ENCODE data around the gene SYT9. TPM values are rescaled to one million over a fixed set of nuclear protein-coding genes. Genes with fewer than 3 reads are reported as not detected.

Gene SYT9
- total RNA-seq, 1 donor from 2014 or later, result 0.18 TPM

DNA sequence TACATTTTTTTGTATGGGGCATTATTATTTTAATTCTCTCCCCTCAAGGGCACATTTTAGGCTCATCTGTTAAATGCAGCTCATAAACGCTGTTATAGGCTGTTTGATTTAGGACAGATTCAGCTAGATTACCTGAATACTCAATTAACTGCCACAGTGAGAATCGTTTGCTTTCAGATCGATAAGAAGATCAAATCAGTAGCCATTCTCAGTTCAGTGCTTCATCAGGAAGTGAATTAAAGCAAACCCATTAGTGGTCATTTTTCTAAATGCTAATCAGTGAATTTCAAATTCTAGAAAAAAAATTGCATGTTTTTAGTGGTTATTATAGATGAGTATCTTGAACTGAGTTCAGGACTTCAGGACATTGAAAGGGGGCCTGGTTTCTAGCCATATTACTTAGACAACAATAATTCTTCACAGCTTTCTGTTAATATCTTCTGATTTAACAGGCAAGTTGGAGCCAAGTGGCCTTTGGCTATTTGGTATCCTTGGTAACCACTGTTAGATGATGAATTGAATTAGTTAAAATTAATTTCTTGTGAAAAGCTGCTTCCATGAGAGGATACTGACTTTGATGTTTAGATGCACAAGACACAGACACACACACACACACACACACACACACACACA lies 18.6 kb downstream of the SYT9 start:
- Histone ChIP-seq H3K4me3 (no peak overlapping the region), H3K4me1 (no peaks in the 10 kb centered on the region), H3K27me3 (ENCODE audit: low read depth) (no peaks in the 10 kb centered on the region), H3K36me3 (no peaks in the 10 kb centered on the region), H3K9me3 (no peaks in the 10 kb centered on the region), H3K27ac (no peak overlapping the region)
- no peak for ATAC-seq
- intact Hi-C loops (cut with DNase I), result no loop called here
- TF ChIP-seq, protein P1, sequence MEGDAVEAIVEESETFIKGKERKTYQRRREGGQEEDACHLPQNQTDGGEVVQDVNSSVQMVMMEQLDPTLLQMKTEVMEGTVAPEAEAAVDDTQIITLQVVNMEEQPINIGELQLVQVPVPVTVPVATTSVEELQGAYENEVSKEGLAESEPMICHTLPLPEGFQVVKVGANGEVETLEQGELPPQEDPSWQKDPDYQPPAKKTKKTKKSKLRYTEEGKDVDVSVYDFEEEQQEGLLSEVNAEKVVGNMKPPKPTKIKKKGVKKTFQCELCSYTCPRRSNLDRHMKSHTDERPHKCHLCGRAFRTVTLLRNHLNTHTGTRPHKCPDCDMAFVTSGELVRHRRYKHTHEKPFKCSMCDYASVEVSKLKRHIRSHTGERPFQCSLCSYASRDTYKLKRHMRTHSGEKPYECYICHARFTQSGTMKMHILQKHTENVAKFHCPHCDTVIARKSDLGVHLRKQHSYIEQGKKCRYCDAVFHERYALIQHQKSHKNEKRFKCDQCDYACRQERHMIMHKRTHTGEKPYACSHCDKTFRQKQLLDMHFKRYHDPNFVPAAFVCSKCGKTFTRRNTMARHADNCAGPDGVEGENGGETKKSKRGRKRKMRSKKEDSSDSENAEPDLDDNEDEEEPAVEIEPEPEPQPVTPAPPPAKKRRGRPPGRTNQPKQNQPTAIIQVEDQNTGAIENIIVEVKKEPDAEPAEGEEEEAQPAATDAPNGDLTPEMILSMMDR (IDR thresholded peaks at IDR 0.05), result no peak
- no peak for DNase-seq

DNA sequence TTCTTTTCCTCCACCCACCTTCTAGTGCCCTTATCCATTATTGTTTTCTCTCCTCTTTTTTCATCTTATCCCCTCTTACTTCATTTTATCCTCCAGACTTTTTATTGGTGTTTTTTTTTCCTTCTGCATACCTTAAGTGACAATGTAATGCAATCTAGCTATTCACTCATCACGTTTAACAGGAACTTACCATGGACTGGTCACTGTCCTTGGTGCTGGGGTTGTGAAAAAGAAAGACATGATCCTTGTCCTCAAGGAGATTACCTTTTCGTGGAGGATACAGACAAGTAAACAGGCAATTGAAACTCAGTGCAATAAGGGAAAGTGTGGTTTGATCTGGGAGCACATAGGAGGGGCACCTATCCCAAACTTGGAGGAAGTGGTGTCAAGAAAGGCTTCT lies 20.7 kb downstream of the SYT9 start:
- no peak for DNase-seq
- Histone ChIP-seq H3K4me1 (no peaks in the 10 kb centered on the region), H3K4me3 (no peak overlapping the region), H3K36me3 (no peaks in the 10 kb centered on the region), H3K27me3 (ENCODE audit: low read depth) (no peaks in the 10 kb centered on the region), H3K9me3 (no peaks in the 10 kb centered on the region), H3K27ac (no peak overlapping the region)
- ATAC-seq, result no peak
- TF ChIP-seq, protein P1 (IDR thresholded peaks at IDR 0.05), result no peak
- intact Hi-C loops (cut with DNase I), result no loop called here

DNA sequence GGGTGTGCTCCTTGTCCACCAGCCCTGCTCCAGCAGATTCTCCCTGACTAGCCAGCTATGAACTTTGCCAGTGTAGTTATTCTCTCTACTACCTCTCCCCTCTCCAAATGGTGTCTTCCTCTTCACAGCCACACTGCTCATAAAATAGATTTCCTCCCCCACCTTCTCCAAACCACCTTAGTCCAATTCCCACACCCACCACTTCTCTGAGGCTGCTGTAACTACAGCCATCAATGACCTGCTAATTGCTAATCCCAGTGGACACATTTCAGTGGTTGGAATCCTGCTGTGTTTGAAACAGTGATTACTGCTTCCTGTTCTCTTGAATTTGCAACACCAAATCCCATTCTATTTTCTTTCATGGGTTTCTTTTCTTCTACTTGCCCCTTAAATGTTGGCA lies 23.4 kb downstream of the SYT9 start:
- Histone ChIP-seq H3K4me1 (no peaks in the 10 kb centered on the region), H3K9me3 (no peaks in the 10 kb centered on the region), H3K36me3 (no peaks in the 10 kb centered on the region), H3K27ac (no peak overlapping the region), H3K4me3 (no peak overlapping the region), H3K27me3 (ENCODE audit: low read depth) (no peaks in the 10 kb centered on the region)
- ATAC-seq, result no peak
- intact Hi-C loops (cut with DNase I), result no loop called here
- TF ChIP-seq, protein P1 (IDR thresholded peaks at IDR 0.05), result no peak
- DNase-seq, result no peak

DNA sequence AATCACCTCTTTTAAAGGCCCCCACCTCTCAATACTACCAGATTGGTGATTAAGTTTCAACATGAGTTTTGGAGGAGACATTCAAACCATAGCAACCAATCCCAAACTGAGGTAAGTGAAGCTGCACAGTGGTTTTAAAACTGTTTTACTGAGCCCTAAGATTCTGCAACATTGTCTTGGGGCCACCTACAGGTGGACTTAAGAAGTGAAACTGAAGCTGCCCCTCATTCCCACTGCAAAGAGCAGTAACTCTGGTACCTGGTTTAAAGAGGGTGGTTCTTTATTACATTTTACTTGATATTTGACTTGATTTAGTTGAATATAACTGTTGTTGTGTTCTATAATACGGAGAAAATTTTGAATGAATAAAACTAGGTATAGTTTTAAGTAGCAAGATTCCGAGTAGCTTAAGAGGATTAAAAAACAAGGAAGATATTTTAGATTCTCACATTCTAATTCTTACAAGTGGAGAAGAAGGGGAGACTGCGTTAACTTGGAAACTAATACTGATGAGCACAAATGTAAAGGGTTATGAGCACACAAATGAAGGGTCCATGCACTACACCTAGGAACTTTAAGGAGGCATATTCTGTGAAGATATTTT lies 26.7 kb downstream of the SYT9 start:
- intact Hi-C loops (cut with DNase I), result no loop called here
- ATAC-seq, result no peak
- H3K9me3 ChIP-seq, result no peaks in the 10 kb centered on the region
- TF ChIP-seq, protein P1 (IDR thresholded peaks at IDR 0.05), result peak; percentile 47
- H3K4me1 ChIP-seq, result no peaks in the 10 kb centered on the region
- no peaks in the 10 kb centered on the region for H3K36me3 ChIP-seq
- H3K4me3 ChIP-seq, result no peak overlapping the region
- no peak for DNase-seq
- no peaks in the 10 kb centered on the region for H3K27me3 ChIP-seq (ENCODE audit: low read depth)
- no peak overlapping the region for H3K27ac ChIP-seq

DNA sequence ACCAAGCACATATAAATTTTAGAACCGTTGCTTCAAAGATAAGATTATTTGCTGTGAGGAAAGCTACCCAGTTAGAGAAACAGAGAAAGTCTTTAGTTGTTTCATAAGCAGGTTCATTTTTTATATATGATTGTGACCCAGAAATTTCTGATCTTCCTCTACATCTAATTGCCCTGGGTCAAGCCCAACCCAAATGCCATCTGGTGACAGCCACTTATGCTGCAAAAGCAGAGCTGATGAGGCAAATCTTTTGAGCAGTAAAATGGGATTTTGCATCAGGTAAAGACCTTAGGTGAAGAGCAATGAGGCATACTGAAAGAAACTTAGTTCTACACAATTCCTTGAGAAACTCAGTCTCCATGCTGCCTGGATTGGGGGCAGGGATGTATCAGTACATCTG lies 28.0 kb downstream of the SYT9 start:
- TF ChIP-seq, protein P1 (IDR thresholded peaks at IDR 0.05), result no peak
- no peak for DNase-seq
- ATAC-seq, result no peak
- Histone ChIP-seq H3K4me3 (no peak overlapping the region), H3K27me3 (ENCODE audit: low read depth) (no peaks in the 10 kb centered on the region), H3K4me1 (no peaks in the 10 kb centered on the region), H3K27ac (no peak overlapping the region), H3K36me3 (no peaks in the 10 kb centered on the region), H3K9me3 (no peaks in the 10 kb centered on the region)
- intact Hi-C loops (cut with DNase I), result no loop called here

Data from lower lobe of right lung (tissue), 2 donors.